Stimulated activated CD8-positive, alpha-beta memory T cell treated with anti-CD3 and anti-CD28 coated beads, Interleukin-15, amount 100 ng/mL, for 24 hours (primary cell): ENCODE measurements around the gene TMEM231.

Experiments used
- DNase-seq: peaks from one replicate; pipeline ENCODE4 v3.0.0-alpha.2; 2020; ENCODE audit warnings: low read depth

The TMEM231 gene

GRCh38 chr16:75488322-75488721 lies 67.7 kb downstream of the TMEM231 start:
- DNase-seq: no peak
